ENCODE results near the gene CHORDC1. TPM values are rescaled to one million over a fixed set of nuclear protein-coding genes. Genes with fewer than 3 reads are reported as not detected.
"Not testable (repeated sequence)": the region's sequence is repeated elsewhere in the genome, so short reads cannot be mapped to it uniquely, and the experiment has no call there.

CHORDC1 gene
- total RNA-seq, 1 donor, result 74.2 TPM

GRCh38 chr11:90192869-90193582 is 29.8 kb downstream of the CHORDC1 start:
- H3K4me3 ChIP-seq (ENCODE audit: low read length), result no peak overlapping the region
- H3K27me3 ChIP-seq (ENCODE audit: insufficient read depth, low read length), result no peaks in the 10 kb centered on the region
- H3K9me3 ChIP-seq (ENCODE audit: low read depth, low read length), result no peaks in the 10 kb centered on the region
- H3K4me1 ChIP-seq (ENCODE audit: insufficient read depth, low read length), result no peaks in the 10 kb centered on the region

GRCh38 chr11:90189011-90189410 is 33.8 kb downstream of the CHORDC1 start:
- no peak overlapping the region for H3K4me3 ChIP-seq (ENCODE audit: low read length)
- no peaks in the 10 kb centered on the region for H3K27me3 ChIP-seq (ENCODE audit: insufficient read depth, low read length)
- no peaks in the 10 kb centered on the region for H3K4me1 ChIP-seq (ENCODE audit: insufficient read depth, low read length)
- no peaks in the 10 kb centered on the region for H3K9me3 ChIP-seq (ENCODE audit: low read depth, low read length)

GRCh38 chr11:90187839-90188238 is 35.0 kb downstream of the CHORDC1 start:
- no peaks in the 10 kb centered on the region for H3K4me1 ChIP-seq (ENCODE audit: insufficient read depth, low read length)
- no peak overlapping the region for H3K4me3 ChIP-seq (ENCODE audit: low read length)
- H3K27me3 ChIP-seq (ENCODE audit: insufficient read depth, low read length), result no peaks in the 10 kb centered on the region
- H3K9me3 ChIP-seq (ENCODE audit: low read depth, low read length), result no peaks in the 10 kb centered on the region

GRCh38 chr11:90179923-90180322 is 42.9 kb downstream of the CHORDC1 start:
- H3K4me1 ChIP-seq (ENCODE audit: insufficient read depth, low read length), result no peaks in the 10 kb centered on the region
- H3K9me3 ChIP-seq (ENCODE audit: low read depth, low read length), result no peaks in the 10 kb centered on the region
- no peaks in the 10 kb centered on the region for H3K27me3 ChIP-seq (ENCODE audit: insufficient read depth, low read length)
- no peak overlapping the region for H3K4me3 ChIP-seq (ENCODE audit: low read length)

- no peaks in the 10 kb centered on the region for H3K4me1 ChIP-seq (ENCODE audit: insufficient read depth, low read length)
- no peaks in the 10 kb centered on the region for H3K27me3 ChIP-seq (ENCODE audit: insufficient read depth, low read length)
- H3K4me3 ChIP-seq (ENCODE audit: low read length), result no peak overlapping the region
- no peaks in the 10 kb centered on the region for H3K9me3 ChIP-seq (ENCODE audit: low read depth, low read length)
Measured at GRCh38 chr11:90178751-90179150, 44.1 kb downstream of the CHORDC1 start.

GRCh38 chr11:90176069-90176468 is 46.8 kb downstream of the CHORDC1 start:
- no peaks in the 10 kb centered on the region for H3K4me1 ChIP-seq (ENCODE audit: insufficient read depth, low read length)
- no peak overlapping the region for H3K4me3 ChIP-seq (ENCODE audit: low read length)
- H3K9me3 ChIP-seq (ENCODE audit: low read depth, low read length), result no peaks in the 10 kb centered on the region
- no peaks in the 10 kb centered on the region for H3K27me3 ChIP-seq (ENCODE audit: insufficient read depth, low read length)

GRCh38 chr11:90171359-90171758 is 51.5 kb downstream of the CHORDC1 start:
- Histone ChIP-seq H3K4me1 (ENCODE audit: insufficient read depth, low read length) (no peaks in the 10 kb centered on the region), H3K9me3 (ENCODE audit: low read depth, low read length) (no peaks in the 10 kb centered on the region), H3K4me3 (ENCODE audit: low read length) (no peak overlapping the region), H3K27me3 (ENCODE audit: insufficient read depth, low read length) (no peaks in the 10 kb centered on the region)

GRCh38 chr11:90168571-90168970 is 54.3 kb downstream of the CHORDC1 start:
- no peaks in the 10 kb centered on the region for H3K27me3 ChIP-seq (ENCODE audit: insufficient read depth, low read length)
- H3K4me3 ChIP-seq (ENCODE audit: low read length), result no peak overlapping the region
- no peaks in the 10 kb centered on the region for H3K9me3 ChIP-seq (ENCODE audit: low read depth, low read length)
- no peaks in the 10 kb centered on the region for H3K4me1 ChIP-seq (ENCODE audit: insufficient read depth, low read length)

GRCh38 chr11:90167704-90168103 is 55.1 kb downstream of the CHORDC1 start:
- H3K9me3 ChIP-seq (ENCODE audit: low read depth, low read length); H3K27me3 ChIP-seq (ENCODE audit: insufficient read depth, low read length); H3K4me3 ChIP-seq (ENCODE audit: low read length); H3K4me1 ChIP-seq (ENCODE audit: insufficient read depth, low read length): not testable (repeated sequence)

- H3K4me3 ChIP-seq (ENCODE audit: low read length); H3K4me1 ChIP-seq (ENCODE audit: insufficient read depth, low read length): not testable (repeated sequence)
Measured at GRCh38 chr11:90166982-90167573, 55.8 kb downstream of the CHORDC1 start.

More at GRCh38 chr11:90166982-90167573, 55.8 kb downstream of the CHORDC1 start:
- not testable (repeated sequence) for H3K9me3 ChIP-seq (ENCODE audit: low read depth, low read length); H3K27me3 ChIP-seq (ENCODE audit: insufficient read depth, low read length)

Other genes starting within 250 kb of the CHORDC1 start
- not detected for gene TRIM49C, start 191.9 kb downstream of the CHORDC1 start, total RNA-seq
- gene UBTFL1, start 137.1 kb downstream of the CHORDC1 start, total RNA-seq, result 0.21 TPM
- gene NAALAD2, start 88.4 kb downstream of the CHORDC1 start, total RNA-seq, result not detected